SU-DHL-6 (cell line): ENCODE measurements around the gene AURKB.

Experiments
- CTCF ChIP-seq: fragments of 200-600 bp; sonication (generic); IDR thresholded peaks from one replicate; pipeline ENCODE4 v1.5.1; 2017; ENCODE audit warnings: antibody characterized with exemption, mild to moderate bottlenecking, low read length, moderate library complexity; ENCODE audit not compliant: insufficient read depth, poor library complexity, severe bottlenecking
- EZH2phosphoT487 ChIP-seq: fragments of 200-600 bp; sonication (generic), shearing (Covaris generic); conservative IDR thresholded peaks from 2 replicates; pipeline ENCODE4 v1.6.1; 2018; ENCODE audit warnings: mild to moderate bottlenecking, antibody characterized with exemption, low read length, moderate library complexity, mixed read lengths

- TF ChIP-seq CTCF: no peak
- no peak for TF ChIP-seq EZH2phosphoT487
These were observed 11.9 kb upstream of the AURKB start for GRCh38 chr17:8222380-8222629.
